ENCODE data around the gene PFKL.
"Not testable (repeated sequence)": the region's sequence is repeated elsewhere in the genome, so short reads cannot be mapped to it uniquely, and the experiment has no call there.

The PFKL gene

DNA sequence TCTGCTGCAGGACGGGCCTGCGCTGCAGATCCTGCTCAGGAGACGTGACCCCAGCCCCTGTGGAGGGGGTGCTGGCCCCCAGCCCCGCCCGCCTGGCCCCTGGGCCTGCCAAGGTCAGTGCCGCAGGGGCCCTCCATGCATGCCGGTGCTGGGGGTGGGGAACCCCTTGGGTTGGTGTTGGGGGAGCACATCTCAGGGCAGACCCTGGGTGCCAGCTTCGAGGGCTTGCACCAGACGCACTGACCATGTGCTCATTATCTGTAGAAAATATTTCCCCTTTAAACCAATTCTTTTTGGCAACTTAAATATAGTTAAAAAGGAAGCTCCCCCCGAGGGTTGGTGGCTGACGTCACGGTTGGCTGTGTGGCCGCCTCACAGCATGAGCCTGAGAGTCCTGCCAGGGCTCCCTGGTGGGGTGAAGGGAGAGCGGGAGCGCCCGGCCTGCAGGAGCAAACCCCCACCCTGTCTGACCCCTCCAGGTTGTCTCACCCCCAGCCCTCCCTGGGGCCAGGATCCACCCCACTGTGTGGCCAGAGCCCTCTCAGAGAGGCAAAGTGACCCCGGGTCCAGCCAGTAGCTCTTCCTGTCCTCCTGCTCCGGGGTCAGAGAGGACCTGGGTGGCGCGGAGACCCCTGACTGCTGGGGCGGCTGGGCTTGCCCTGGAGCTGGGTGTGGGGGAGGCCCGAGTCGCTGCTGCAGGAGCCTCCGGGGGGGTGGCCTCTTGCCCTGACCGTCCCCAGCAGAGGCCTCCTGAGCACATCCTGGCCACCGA, 5.3 kb upstream of the PFKL start:
- DNase-seq (ENCODE audit: low read depth, low spot score): no peak

DNA sequence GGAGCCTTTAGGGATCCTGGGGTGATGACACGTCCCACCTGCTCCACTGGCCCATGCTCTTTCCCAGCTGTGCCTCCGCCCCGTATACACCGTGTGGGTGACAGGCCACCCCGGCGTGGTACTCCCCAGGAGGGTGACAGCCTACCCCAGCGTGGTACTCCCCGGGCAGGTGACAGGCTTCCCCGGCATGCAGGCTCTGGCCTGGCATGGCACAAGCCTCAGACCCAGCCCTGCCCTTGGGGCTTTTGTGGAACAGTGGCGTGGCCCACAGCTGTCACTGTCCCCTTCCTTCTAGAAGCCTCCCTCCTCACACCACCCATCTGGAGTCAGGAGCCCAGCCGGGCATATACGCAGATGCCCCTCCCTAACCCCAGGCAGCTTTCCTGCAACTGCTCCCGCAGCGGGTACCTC, 4.7 kb upstream of the PFKL start:
- no peak for DNase-seq (ENCODE audit: low read depth, low spot score)

DNA sequence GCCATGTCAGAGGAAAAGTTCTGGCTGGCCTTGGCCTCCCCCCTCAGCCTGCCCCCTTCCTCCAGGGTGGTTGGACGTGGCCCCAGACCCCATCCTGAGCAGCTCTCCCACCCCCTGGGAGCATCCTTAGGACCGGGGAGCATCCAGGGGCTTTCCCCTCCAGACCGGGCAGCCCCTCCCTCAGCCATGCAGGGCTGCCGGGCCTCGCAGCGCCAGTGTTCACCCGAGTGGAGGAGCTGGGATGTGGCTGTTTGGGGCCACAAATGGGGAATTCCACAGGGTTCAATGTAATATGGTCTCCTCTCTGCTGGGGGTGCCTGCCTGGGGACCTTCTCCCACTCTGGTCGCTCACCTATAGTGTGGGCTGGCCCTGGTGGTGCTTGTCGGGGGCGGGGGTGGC, 4.2 kb upstream of the PFKL start:
- no peak for DNase-seq (ENCODE audit: low read depth, low spot score)

DNA sequence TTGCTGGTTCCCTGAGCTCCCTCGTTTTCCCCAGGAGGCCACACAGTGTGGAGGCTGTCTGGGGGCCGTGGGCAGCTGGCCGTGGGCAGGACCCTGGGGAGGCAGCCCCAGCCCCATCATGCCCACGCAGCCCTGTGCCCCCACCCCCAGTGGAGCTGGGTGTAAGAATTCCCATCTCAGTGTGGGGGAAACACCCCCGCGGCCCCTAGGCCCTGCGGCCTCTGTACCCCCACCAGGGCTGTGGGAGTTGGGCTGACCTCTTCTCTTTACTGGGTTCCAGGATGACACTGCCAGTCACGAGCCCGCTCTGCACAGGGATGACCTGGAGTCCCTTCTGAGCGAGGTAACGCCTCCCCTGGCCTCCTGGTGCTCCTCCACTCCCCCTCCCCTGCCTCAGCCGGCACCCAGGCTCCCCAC, 3.7 kb upstream of the PFKL start:
- no peak for DNase-seq (ENCODE audit: low read depth, low spot score)

DNA sequence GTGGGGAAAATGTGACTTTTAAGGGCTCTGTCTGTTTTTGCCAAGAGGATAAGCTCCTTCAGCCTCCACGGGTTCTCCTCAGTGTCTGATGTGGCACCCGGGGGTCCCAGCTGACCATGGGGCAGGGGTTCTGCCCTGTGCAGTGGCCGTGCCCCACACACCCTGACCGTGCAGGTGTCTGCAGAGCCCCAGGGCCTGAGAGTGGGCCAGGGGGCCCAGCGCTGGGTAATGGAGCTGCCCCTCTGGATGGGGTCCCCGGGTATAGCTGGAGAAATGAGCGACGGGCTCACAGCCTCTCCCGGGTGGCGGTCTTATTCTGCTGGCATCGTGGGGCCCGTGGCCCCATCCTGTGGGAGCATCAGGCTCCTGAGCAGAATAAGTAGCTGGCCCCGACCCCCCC, 2.9 kb upstream of the PFKL start:
- no peak for DNase-seq (ENCODE audit: low read depth, low spot score)

DNA sequence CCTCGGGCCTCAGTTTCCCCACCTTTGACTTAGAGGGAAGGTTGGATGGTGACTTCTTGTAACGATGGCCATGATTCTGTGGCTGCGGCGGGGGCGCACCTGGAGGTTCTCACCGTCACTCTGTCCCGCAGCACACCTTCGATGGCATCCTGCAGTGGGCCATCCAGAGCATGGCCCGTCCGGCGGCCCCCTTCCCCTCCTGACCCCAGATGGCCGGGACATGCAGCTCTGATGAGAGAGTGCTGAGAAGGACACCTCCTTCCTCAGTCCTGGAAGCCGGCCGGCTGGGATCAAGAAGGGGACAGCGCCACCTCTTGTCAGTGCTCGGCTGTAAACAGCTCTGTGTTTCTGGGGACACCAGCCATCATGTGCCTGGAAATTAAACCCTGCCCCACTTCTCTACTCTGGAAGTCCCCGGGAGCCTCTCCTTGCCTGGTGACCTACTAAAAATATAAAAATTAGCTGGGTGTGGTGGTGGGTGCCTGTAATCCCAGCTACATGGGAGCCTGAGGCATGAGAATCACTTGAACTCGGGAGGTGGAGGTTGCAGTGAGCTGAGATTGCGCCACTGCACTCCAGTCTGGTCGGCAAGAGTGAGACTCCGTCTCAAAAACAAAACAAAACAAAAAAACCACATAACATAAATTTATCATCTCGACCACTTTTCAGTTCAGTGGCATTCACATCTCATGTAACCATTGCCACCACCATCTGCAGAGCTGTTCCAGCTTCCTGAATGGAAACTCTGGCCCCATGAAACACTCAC, 2.1 kb upstream of the PFKL start:
- DNase-seq (ENCODE audit: low read depth, low spot score): peak; percentile 42

DNA sequence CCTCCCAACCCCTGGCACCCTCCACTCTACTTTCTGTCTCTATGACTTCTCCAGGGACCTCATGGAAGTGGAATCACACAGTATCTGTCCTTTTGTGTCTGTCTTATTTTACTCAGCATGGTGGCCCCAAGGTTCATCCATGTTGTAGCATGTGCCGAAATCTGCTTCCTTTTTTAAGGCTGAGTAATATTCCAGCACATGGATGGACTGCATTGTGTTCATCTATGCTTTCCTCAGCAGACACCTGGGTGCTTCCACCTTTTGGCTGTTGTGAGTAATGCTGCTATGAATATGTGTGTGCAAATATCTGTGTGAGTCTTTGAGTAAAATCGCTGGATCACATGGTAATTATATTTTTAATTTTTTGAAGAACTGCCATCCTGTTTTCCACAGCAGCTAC, 1.6 kb upstream of the PFKL start:
- DNase-seq (ENCODE audit: low read depth, low spot score): no peak

DNA sequence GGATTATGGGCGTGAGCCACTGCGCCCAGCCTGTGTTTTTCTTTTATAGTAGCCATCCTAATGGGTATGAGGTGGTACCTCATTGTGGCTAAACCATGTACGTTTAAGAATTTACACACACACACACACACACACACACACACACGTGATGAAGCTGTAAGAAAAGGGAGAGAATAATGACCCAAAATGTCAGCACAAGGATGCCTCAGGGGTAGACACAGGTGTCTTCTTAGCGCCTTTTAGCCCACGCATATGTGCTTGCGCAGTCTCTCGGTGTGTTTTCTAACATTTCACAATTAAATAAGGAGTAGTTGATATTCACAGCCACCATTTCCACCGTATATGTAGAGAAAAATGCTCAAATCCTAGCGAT, 782 bp upstream of the PFKL start:
- no peak for DNase-seq (ENCODE audit: low read depth, low spot score)

DNA sequence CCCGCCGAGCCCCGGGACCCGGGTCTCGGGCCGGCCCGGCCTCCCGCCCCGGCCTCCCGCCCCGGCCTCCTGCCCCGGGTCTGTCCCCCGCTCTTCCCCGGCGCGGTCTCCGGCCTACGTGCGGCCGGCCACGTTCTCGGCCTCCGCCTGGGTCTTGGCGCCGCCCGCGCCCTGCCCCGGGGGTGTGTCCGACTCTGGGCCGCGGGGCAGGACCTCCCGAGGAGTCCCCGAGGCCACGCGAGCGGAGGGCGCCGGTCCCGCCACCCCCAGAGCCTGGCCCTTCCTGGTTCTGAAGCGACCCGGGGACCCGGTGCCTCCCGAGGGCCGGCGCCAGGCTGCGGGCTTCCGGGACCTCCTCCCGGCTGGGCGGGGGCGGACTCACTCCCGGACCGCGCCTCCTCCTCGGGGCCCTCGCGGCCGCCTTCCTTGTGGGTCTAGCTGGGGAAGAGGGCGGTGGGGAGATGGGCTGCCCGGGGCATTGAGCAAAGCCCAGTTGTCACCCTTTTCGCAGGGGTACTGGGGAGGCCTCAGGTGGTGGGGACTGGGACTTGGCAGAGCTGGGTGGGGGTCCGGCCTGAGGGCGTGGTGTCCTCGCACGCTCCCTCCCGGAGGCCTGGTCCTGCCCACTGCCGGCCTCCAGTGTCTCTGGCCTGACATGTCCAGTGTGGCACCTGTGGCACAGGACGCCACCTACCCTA, 558 bp downstream of the PFKL start:
- no peak for DNase-seq (ENCODE audit: low read depth, low spot score)

DNA sequence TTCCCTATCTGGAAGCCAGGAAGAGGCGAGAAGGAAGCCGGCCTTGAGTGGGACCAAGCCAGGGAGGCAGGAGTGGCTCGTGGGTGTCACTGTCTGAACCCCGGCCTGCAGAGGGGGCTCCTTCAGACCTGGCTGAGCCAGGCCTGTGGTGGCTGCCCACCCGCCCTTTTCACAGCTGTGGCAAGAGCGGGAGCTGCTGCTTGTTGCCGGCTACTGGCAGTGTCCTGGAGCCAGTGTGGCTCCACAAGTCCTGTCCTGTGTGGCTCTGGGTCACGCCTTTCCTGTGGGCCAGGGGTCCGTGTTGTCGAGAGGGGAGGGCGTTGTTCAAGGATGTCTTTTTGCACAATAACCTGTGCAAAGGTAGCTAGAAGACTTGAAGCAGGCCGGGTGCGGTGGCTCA, 1.3 kb downstream of the PFKL start:
- DNase-seq (ENCODE audit: low read depth, low spot score): no peak

DNA sequence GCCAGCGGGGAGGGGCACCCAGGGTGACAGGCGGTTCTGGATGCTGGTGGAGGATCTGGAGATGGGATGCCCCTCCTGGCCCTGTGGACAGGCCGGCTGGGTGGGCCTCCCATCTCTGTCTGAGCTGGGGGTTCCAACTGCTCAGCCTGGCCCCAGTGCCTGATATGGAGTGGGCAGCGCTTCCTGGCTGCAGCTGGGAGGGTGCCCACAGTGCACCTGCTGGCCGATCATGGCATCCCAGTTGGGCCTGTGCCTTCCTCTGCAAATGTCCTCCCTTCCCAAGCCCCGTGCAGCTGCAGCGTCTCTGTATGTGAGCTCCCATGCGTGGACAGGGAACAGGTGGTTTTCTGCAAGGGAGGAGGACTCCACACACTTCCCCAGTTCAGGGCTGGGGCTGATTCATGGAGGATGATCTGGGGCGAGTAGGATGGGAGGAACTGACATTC, 2.1 kb downstream of the PFKL start:
- DNase-seq (ENCODE audit: low read depth, low spot score): no peak

DNA sequence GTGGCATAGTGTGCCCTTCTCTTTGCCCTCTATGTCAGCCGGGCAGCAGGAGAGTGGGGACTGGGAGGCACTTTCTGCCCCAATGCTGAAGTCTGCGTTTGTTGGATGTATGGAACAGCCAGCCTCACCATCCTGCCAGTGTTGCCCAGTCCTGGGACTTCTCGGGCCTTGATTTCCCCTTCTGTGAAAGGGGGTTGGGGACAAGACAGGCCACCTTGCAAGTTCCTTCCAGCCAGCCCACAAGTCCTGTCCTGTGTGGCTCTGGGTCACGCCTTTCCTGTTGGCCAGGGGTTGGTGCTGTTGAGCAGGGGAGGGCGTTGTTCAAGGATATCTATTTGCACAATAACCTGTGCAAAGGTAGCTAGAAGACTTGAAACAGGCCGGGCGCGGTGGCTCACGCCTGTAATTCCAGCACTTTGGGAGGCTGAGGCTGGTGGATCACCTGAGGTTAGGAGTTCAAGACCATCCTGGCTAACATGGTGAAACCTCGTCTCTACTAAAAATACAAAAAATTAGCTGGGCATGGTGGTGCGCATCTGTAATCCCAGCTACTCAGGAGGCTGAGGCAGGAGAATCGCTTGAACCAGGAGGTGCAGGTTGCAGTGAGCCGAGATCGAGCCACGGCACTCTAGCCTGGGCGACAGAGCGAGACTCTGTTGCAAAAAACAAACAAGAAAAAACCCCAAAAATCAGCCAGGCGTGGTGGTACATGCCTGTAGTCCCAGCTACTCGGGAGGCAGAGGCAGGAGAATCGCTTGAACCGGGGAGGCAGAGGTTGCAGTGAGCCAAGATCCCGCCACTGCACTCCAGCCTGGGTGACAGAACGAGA, 2.9 kb downstream of the PFKL start:
- not testable (repeated sequence) for DNase-seq (ENCODE audit: low read depth, low spot score)

DNA sequence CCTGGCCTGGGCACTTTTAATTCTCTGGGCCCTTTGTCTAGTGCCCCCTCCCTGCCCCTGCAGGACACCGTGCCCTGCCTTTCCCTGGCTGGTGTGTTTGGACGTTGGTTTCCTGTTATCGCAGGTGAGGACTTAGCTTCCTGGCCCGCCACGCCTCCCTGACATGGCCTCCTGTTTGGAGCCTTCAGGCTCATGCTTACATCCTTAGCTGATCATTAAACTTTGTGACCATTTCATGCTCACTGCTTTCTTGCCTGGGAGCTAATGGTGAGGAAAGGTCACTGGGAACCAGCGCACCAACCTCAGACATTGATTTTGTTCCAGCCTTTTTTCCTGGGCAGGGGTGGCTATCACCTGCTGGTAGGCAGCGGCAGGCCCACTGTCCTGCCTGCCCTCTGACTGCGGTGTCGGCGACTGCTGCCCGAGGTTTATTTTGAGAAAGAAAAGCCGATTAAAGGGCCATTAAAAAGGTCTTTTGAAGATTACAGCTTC, 3.7 kb downstream of the PFKL start:
- DNase-seq (ENCODE audit: low read depth, low spot score): no peak

DNA sequence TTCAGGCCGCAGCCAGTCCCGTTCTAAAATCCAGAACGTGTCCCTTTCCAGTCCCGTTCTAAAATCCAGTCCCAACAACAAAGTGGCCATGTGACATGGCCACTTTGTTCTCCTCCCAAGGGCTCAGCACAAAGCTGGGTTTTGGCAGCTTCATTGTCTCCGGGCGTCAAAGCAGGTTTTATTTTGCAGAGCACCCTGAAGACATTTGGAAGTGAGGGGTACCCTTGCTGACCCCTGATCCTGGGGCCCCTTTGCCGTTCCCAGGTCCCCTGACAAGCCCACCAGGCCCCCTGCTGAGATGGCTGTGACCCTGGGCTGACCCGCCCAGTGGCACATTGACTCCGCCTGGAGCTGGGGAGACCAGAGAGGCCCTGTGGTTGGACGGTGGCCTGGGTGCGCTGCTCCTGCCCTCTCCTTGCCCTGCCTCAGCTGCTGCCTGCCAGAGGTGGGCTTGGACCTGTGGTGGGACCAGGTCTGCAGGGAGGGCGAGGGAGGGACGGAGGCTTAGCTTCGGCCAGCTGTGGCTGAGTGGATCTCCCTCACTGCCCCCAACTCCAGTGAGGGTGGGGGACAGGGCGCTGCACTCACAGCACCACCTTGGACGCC, 4.3 kb downstream of the PFKL start:
- no peak for DNase-seq (ENCODE audit: low read depth, low spot score)

DNA sequence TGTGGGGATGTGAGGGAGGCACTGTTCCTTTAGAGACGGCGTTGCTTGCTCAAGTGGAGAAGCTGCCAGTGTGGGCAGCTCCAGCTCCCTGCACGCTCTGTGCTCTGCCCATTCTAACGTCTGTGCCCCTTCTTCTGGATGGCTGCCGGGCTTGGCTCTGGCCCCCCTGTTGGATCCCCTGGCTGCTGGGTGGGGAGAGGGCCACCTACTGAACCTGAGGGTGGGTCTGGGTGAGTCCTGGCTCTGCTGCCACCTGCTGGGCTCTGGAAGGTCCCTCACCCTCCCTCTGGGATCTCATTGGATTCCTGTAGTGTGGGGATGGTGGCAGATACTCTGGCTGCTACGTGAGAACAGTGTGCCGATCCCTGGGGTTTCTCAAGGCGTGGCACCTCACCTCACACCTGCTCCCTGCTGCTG, 5.0 kb downstream of the PFKL start:
- DNase-seq (ENCODE audit: low read depth, low spot score): no peak

DNA sequence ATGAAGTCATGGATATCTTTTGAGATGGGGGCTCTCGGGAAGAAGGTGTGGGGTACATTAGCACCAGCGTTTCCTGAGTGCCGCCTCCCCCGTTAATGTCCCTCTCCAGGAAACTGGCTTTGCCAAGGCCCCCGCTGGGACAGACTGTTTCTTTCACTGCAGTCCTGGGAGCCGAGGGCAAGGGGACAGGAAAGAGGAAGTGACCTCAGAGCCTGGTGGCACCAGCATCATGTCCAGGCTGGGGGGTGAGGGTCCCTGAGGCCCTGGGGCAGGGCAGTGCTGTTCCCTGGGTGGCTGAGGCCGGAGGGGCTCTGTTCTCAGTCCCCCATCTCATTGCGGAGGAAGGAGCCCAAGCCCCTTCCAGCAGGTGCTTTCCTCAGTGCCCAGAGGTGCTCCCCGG, 5.8 kb downstream of the PFKL start:
- no peak for DNase-seq (ENCODE audit: low read depth, low spot score)

DNA sequence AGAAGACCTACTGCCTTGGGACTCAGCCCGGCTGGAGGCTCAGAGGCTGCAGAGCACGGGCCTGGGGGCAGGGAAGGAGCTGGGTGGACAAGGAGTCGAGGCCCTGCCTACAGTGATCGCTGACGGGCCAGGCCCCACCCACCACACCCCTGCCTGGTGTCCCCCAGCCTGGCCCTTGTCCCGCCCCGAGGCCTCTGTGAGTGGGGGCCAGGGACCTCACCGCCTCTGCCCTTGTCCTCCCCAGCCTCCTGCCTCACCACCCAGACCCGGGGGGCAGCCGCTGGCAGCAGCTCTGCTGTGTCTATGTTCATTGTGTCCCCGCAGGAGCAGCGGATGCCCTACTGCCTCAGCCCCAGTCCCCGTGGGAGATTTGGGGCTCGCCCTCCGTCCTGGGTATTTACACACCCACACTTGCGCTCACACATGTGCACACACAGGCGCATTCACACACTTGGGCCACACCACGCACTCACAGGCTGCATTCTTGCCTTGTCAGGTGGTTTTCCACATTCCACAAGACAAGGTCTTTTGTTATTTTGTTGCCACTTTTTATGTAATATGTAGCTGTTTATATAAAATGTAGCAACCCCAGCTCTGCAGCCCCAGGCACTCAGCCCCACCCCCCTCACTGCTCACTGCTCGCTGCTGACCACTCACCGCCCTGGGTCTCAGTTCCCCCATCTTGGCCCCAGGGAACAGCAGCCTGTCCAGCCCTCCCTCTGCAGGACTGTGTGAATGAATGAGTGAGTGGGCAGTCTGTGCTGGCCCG, 7.3 kb downstream of the PFKL start:
- no peak for DNase-seq (ENCODE audit: low read depth, low spot score)

DNA sequence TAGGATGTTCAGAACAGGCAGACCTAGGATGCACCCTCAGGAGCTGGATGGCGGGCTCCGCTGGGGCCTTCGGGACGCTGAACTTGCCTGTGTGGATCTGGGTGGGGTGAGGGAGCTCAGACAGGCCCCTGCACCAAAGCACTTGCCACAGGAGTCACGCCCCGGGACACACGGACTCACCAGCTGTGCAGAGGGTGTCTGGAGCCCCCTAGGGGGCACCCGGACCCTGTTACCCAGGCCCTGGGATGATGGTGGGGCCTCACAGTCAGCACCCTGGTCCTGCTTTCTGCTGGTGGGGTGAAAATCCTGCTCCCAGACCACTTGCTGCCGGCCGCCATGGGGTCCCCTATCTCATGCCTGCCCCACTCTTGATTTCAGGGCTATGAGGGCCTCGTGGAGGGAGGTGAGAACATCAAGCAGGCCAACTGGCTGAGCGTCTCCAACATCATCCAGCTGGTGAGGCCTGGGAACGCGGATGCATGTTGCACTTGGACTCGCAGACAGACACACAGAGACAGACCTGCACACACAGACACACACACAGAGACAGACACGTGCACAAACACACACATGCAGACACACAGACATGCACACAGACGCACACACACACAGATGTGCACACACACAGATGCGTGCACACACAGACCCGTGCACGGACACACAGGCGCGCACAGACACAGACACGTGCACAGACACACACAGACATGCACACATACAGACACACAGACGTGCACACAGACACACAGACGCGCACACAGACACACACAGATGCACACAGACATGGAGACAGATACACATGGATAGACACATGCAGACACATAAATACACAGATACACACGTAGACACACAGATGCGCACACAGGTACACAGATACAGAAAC, 11.0 kb downstream of the PFKL start:
- DNase-seq (ENCODE audit: low read depth, low spot score): no peak

DNA sequence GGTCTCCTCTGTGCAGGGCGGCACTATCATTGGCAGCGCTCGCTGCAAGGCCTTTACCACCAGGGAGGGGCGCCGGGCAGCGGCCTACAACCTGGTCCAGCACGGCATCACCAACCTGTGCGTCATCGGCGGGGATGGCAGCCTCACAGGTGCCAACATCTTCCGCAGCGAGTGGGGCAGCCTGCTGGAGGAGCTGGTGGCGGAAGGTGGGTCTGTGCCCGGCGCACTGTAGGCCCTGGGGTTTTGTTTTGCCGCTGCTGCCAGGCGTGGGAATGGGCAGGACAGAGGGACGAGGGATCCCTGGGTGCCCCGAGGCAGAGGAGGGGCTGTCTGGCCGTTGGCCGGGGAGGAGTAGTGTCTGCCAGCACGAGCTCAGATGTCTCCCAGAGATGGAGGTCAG, 12.2 kb downstream of the PFKL start:
- DNase-seq (ENCODE audit: low read depth, low spot score): no peak

Measured in iPS DF 19.7 (cell line).